Left colon (tissue), 2 donors: ENCODE data around the gene PRKCE. TPM values are rescaled to one million over a fixed set of nuclear protein-coding genes. Genes with fewer than 3 reads are reported as not detected.

ENCODE experiments used
- ATAC-seq: fragments of 200-7000 bp; cut with Tn5 transposase; one replicate; pipeline ENCODE4 v1.9.1; 2020; ENCODE audit warnings: mild to moderate bottlenecking, moderate library complexity
- DNase-seq, 2 donors: peaks; one replicate each; pipeline ENCODE4 v3.0.0-alpha.2; 2020
- intact Hi-C, 2 donors: fragments of 100-400 bp; cut with DNase I in 1 of 2; cut with micrococcal nuclease in 1 of 2; formaldehyde crosslinking; loops; one replicate each; pipeline versions ENCODE4 v1.11.2 to v1.14.0; 2022; cut with DNase I, micrococcal nuclease
- total RNA-seq, 2 donors: library from RNA; stranded (reverse); fragmentation: NEBNext Ultra II Directional; extraction: Animal tissue kit (Norgen Biotek cat#: 25700); gene quantifications; one replicate each; pipeline ENCODE4 v1.2.1, GENCODE V29; 2021
- donor health status: DM: no; HTN: no; CAD: no.
- donor health status: DM: yes; HTN: yes; CAD: no.

PRKCE gene
- total RNA-seq, 2 donors from 2014 or later = 22.2 to 29.2 TPM

GRCh38 chr2:45921921-45922320 is 270.4 kb downstream of the PRKCE start:
- no peak for DNase-seq
- intact Hi-C loops = no loop called here
- no peak for ATAC-seq

- DNase-seq = no peak
- intact Hi-C loops = no loop called here
- no peak for ATAC-seq
These were observed 271.1 kb downstream of the PRKCE start for GRCh38 chr2:45922577-45922988.

- DNase-seq (no peak), ATAC-seq (no peak)
- intact Hi-C loops = no loop called here
These were observed 272.2 kb downstream of the PRKCE start for GRCh38 chr2:45923701-45924100.

GRCh38 chr2:45925026-45925425 is 273.6 kb downstream of the PRKCE start:
- intact Hi-C loops = no loop called here
- ATAC-seq (no peak), DNase-seq (no peak)

GRCh38 chr2:45925636-45926366 is 274.3 kb downstream of the PRKCE start:
- intact Hi-C loops = no loop called here
- ATAC-seq (no peak), DNase-seq (no peak)

- DNase-seq (no peak), ATAC-seq (no peak)
- intact Hi-C loops = no loop called here
These were observed 277.5 kb downstream of the PRKCE start for GRCh38 chr2:45928946-45929345.

- DNase-seq (no peak), ATAC-seq (peak; percentile 32)
- intact Hi-C loops = no loop called here
These were observed 278.4 kb downstream of the PRKCE start for GRCh38 chr2:45929674-45930395.

GRCh38 chr2:45930396-45930792 is 278.9 kb downstream of the PRKCE start:
- intact Hi-C loops = no loop called here
- ATAC-seq (peak; percentile 27), DNase-seq (no peak)

GRCh38 chr2:45932278-45932975 is 281.0 kb downstream of the PRKCE start:
- intact Hi-C loops = no loop called here
- no peak for DNase-seq
- ATAC-seq = no peak

- ATAC-seq (peak; percentile 84), DNase-seq (peak; percentile 86 to 91)
- intact Hi-C loops = loop anchor here (5.0 kb wide), 1 partner anchor 294 kb away; no protein-coding TSS in a partner anchor
These were observed 284.5 kb downstream of the PRKCE start for GRCh38 chr2:45935791-45936622.

GRCh38 chr2:45936623-45936979 is 285.1 kb downstream of the PRKCE start:
- ATAC-seq (no peak), DNase-seq (no peak)
- intact Hi-C loops = loop anchor here (5.0 kb wide), 1 partner anchor 294 kb away; no protein-coding TSS in a partner anchor

GRCh38 chr2:45937990-45938389 is 286.5 kb downstream of the PRKCE start:
- no peak for ATAC-seq
- intact Hi-C loops = loop anchor here (5.0 kb wide), 1 partner anchor 296 kb away; no protein-coding TSS in a partner anchor
- DNase-seq = no peak

- ATAC-seq (peak; percentile 89), DNase-seq (peak; percentile 73 to 87)
- intact Hi-C loops = loop anchor here (5.0 kb wide), 1 partner anchor 297 kb away; no protein-coding TSS in a partner anchor
These were observed 287.4 kb downstream of the PRKCE start for GRCh38 chr2:45938649-45939511.

GRCh38 chr2:45941531-45942236 is 290.2 kb downstream of the PRKCE start:
- no peak for ATAC-seq
- no peak for DNase-seq
- intact Hi-C loops = no loop called here

- ATAC-seq (no peak), DNase-seq (no peak)
- intact Hi-C loops = no loop called here
These were observed 290.8 kb downstream of the PRKCE start for GRCh38 chr2:45942237-45942738.

GRCh38 chr2:45943219-45944044 is 292.0 kb downstream of the PRKCE start:
- ATAC-seq (no peak), DNase-seq (no peak)
- intact Hi-C loops = no loop called here
